Gastroesophageal sphincter (tissue), 4 donors: ENCODE results near the gene TCF7L2. TPM values are rescaled to one million over a fixed set of nuclear protein-coding genes. Genes with fewer than 3 reads are reported as not detected.
"Not testable (repeated sequence)": the region's sequence is repeated elsewhere in the genome, so short reads cannot be mapped to it uniquely, and the experiment has no call there.

ENCODE experiments used
- ATAC-seq: fragments of 150-250 bp; one replicate; pipeline ENCODE4 v1.9.1; 2016; ENCODE audit warnings: mild to moderate bottlenecking, moderate library complexity
- H3K27ac ChIP-seq, 4 donors: fragments of 200-600 bp; sonication (generic) in 3 of 4; 1 replicate in 3 of 4; 2 replicates in 1 of 4; pipeline ENCODE4 v1.5.1; 2016 to 2019
- H3K27me3 ChIP-seq: fragments of 200-600 bp; sonication (generic); one replicate; pipeline ENCODE4 v1.5.1; 2019
- H3K36me3 ChIP-seq, 2 donors: fragments of 200-600 bp; sonication (generic); one replicate each; pipeline ENCODE4 v1.5.1; 2019; ENCODE audit warnings: control low read depth in 1 of 2
- H3K4me1 ChIP-seq, 3 donors: fragments of 200-600 bp; sonication (generic); 1 replicate in 2 of 3; 2 replicates in 1 of 3; pipeline ENCODE4 v1.5.1; 2016 to 2019; ENCODE audit warnings: control low read depth in 2 of 3
- H3K4me3 ChIP-seq, 2 donors: fragments of 200-600 bp; sonication (generic); one replicate each; pipeline ENCODE4 v1.5.1; 2019; ENCODE audit warnings: mild to moderate bottlenecking in 1 of 2, moderate library complexity in 1 of 2
- H3K9me3 ChIP-seq, 3 donors: fragments of 200-600 bp; sonication (generic); one replicate each; pipeline ENCODE4 v1.5.1; 2017 to 2019; ENCODE audit warnings: control low read depth in 2 of 3
- EP300 ChIP-seq: sonication (generic); formaldehyde crosslinking; IDR thresholded peaks from one replicate; pipeline ENCODE4 v1.6.1; 2017; ENCODE audit warnings: antibody characterized with exemption, mild to moderate bottlenecking
- POLR2A ChIP-seq, 2 donors: fragments of 450-650 bp; IDR thresholded peaks; one replicate each; pipeline ENCODE4 v1.6.1; 2017; ENCODE audit warnings: antibody characterized with exemption in 2 of 2, mild to moderate bottlenecking in 2 of 2, moderate library complexity in 1 of 2
- POLR2AphosphoS5 ChIP-seq: sonication (generic); formaldehyde crosslinking; IDR thresholded peaks from one replicate; pipeline ENCODE4 v1.6.1; 2017; ENCODE audit warnings: antibody characterized with exemption
- WGBS, 2 donors: methylation state at CpG; one replicate each; pipeline ENCODE4 v1.1.5; 2018; ENCODE audit warnings: low coverage in 1 of 2; 5-methylcytosine and 5-hydroxymethylcytosine counted together
- total RNA-seq, 4 donors: library from RNA; depleted of rRNA; stranded (reverse); fragments of >200 nt; gene quantifications; one replicate each; pipeline ENCODE4 v1.1.0, GENCODE V29; 2016
- TF ChIP-seq, protein P1 (sequence below), 4 experiments: fragments of 200-600 bp in 2 of 4; fragments of 450-650 bp in 2 of 4; sonication (generic) in 1 of 4; IDR thresholded peaks; one replicate each; pipeline ENCODE4 v1.5.1; 2017 to 2019; ENCODE audit warnings: antibody characterized with exemption in 4 of 4, mild to moderate bottlenecking in 2 of 4, moderate library complexity in 2 of 4

TCF7L2 gene
- total RNA-seq, 4 donors from 2014 or later: 12.6 to 22.4 (median 20.2) TPM

DNA sequence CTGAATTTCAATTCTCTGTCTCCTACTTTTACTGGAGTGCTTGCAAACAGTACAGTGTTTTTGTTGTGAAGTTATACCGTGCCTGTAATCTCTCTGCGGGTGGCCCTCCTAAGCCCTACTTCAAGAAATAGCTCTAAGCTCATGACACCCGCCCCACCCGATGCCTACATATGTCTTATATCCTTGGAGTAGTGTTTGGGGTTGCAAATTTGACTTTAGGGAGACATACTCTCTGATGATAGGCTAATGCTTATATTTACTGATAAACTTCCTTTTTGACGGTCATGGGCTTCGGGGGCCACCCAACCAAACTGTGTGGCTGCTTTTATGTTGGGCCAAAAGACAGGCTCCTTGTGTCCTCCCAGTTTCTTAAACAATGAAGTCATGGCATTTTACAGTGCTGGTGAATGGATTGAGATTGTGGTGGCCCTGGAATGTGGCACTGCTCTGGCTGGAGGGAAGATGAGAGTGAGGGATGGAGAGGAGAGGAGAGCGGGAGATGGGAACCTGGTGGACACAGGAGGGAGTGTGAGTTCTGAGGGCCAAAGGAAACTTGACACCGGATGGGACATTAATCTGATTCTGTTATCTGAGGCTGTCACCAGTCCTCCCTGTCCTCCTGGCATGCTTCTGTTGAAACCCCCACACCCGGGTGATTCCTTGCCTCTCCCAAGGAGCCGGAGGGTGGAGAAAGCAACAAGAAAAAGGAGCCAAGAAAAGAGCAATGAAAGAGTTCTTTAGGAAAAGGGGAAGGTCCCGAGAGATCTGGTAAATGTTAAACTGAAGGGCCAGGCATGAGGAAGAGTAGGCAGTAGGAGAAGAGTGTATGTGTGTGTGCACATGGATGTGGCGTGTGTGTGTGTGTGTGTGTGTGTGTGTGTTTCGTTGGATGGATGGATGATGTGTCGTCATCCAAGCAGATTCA lies 113.3 kb downstream of the TCF7L2 start:
- no peaks in the 10 kb centered on the region for H3K27me3 ChIP-seq
- H3K27ac ChIP-seq: no peak overlapping the region
- 66 to 72% methylated on average over 13 to 14 of the region's 14 CpGs for WGBS, 2 donors
- H3K4me1 ChIP-seq: peaks cover 14 to 88% (median 29%) of the 10 kb centered on the region in 3 donors
- H3K4me3 ChIP-seq: no peak overlapping the region
- H3K36me3 ChIP-seq: no peaks in the 10 kb centered on the region
- no peak for TF ChIP-seq EP300
- no peak for TF ChIP-seq POLR2A (IDR thresholded peaks at IDR 0.05)
- TF ChIP-seq, protein P1, sequence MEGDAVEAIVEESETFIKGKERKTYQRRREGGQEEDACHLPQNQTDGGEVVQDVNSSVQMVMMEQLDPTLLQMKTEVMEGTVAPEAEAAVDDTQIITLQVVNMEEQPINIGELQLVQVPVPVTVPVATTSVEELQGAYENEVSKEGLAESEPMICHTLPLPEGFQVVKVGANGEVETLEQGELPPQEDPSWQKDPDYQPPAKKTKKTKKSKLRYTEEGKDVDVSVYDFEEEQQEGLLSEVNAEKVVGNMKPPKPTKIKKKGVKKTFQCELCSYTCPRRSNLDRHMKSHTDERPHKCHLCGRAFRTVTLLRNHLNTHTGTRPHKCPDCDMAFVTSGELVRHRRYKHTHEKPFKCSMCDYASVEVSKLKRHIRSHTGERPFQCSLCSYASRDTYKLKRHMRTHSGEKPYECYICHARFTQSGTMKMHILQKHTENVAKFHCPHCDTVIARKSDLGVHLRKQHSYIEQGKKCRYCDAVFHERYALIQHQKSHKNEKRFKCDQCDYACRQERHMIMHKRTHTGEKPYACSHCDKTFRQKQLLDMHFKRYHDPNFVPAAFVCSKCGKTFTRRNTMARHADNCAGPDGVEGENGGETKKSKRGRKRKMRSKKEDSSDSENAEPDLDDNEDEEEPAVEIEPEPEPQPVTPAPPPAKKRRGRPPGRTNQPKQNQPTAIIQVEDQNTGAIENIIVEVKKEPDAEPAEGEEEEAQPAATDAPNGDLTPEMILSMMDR (IDR thresholded peaks at IDR 0.05): no peak
- no peak for ATAC-seq
- no peaks in the 10 kb centered on the region for H3K9me3 ChIP-seq

DNA sequence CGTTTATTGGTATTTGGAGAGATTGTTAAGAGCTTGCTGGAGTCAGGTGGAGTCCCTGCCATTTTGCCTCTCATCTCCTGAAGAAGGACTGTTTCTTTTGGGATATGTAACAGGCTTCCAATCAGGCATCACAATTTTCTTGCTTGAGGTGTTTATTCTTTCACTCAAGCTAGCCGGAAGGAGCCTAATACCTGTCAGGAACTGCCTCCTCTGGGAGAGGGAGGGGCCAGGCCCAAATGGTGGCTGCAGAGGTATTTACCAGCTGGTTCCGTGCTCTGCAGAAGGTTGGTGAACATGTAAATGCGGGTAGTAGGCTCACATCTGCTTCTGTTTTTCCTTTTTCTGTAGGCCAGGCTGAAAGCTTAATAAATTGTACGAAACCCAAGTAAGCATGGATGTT lies 114.0 kb downstream of the TCF7L2 start:
- 90 to 95% methylated on average over 4 to 5 of the region's 5 CpGs for WGBS, 2 donors

DNA sequence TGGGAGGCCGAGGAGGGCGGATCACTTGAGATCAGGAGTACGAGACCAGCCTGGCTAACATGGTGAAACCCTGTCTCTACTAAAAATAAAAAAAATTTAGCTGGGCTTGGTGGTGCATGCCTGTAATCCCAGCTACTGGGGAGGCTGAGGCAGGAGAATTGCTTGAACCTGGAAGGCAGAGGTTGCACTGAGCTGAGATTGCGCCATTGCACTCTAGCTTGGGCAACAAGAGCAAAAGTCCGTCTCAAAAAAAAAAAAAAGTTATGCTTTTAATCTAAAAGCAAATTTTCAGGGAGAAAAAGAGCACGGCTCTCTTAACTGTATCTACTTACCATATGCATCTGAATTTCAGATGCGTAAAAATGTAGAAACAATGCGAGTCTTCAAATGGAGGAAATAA lies 116.1 kb downstream of the TCF7L2 start:
- not testable (repeated sequence) for H3K9me3 ChIP-seq, H3K4me3 ChIP-seq, H3K27me3 ChIP-seq, H3K27ac ChIP-seq, H3K36me3 ChIP-seq, ATAC-seq
- WGBS, 2 donors: 95 to 98% methylated on average over 7 to 8 of the region's 8 CpGs
- H3K4me1 ChIP-seq: peaks cover 0 to 76% (median 3%) of the 10 kb centered on the region in 3 donors

More for the DNA sequence above, 114.0 kb downstream of the TCF7L2 start:
- ATAC-seq: no peak
- Histone ChIP-seq H3K4me3 (no peak overlapping the region), H3K27ac (no peak overlapping the region), H3K9me3 (no peaks in the 10 kb centered on the region), H3K36me3 (peaks cover 0 to under 1% of the 10 kb centered on the region in 2 donors), H3K4me1 (peaks cover 10 to 88% (median 21%) of the 10 kb centered on the region in 3 donors), H3K27me3 (no peaks in the 10 kb centered on the region)
- TF ChIP-seq POLR2A (IDR thresholded peaks at IDR 0.05) (no peak), POLR2AphosphoS5 (no peak), EP300 (no peak)
- TF ChIP-seq, protein P1 (IDR thresholded peaks at IDR 0.05): no peak

DNA sequence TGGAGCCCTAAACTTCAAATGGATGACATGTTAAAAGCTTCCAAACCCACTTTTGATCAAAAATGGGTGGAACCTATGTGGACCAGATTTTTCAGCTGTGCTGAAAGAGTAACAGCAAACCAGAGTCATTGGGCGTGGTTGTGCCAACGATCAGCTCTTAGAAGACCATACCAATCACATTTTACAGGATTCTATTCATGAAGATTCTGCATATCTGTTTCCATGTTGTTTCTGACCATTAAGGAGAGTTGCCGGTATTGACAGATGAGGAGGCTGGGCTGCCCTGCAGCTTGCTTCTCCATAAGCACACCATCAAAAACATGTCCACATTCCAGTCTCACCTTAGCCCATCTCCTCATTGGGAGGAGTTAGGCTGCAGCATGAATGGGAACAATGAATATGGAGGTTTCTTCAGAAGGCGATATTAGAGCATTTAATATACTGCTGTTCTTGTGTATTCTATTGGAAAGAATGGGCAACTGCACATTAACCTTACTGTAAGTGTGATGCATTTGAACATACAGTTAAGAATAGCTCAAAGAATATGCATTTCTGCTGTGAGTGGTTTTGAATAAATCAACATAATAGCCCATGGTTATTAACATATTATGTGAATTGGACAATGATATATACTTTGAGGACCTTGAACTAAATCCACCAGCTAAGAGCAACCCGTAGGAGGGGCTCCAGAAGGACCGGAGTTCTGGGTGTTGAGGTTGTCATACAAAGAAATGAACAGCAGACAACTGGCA lies 116.7 kb downstream of the TCF7L2 start:
- TF ChIP-seq POLR2AphosphoS5 (no peak), POLR2A (IDR thresholded peaks at IDR 0.05) (no peak), EP300 (no peak)
- TF ChIP-seq, protein P1 (IDR thresholded peaks at IDR 0.05): no peak
- Histone ChIP-seq H3K36me3 (peaks cover 0 to 9% of the 10 kb centered on the region in 2 donors), H3K27ac (no peak overlapping the region), H3K4me1 (peaks cover 0 to 76% (median 4%) of the 10 kb centered on the region in 3 donors), H3K4me3 (no peak overlapping the region), H3K27me3 (no peaks in the 10 kb centered on the region), H3K9me3 (no peaks in the 10 kb centered on the region)
- WGBS, 2 donors: 72 to 85% methylated on average over 4 to 6 of the region's 6 CpGs
- no peak for ATAC-seq

DNA sequence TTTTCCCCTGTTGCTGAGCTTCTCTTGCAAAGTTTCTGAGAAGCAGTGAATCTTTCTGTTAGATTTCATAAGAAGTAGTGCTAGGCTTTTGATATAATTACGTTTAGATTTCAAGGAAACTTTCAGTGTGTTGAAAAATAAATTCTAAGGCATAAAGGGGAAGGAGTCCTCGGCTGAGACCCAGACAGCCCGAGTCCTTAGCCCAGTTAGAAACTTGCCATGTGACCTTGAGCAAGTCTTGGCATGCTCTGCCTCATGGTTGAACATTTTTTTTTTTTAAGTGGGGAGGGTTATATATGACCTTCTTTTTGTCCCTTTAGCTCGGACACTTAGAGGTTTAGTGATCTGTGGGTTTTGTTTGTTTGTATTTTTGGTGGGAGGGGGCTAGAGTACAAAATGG lies 117.5 kb downstream of the TCF7L2 start:
- Histone ChIP-seq H3K4me3 (no peak overlapping the region), H3K9me3 (no peaks in the 10 kb centered on the region), H3K4me1 (peaks cover 0 to 80% (median 5%) of the 10 kb centered on the region in 3 donors), H3K36me3 (peaks cover 0 to 9% of the 10 kb centered on the region in 2 donors), H3K27me3 (no peaks in the 10 kb centered on the region), H3K27ac (no peak overlapping the region)
- ATAC-seq: no peak
- TF ChIP-seq, protein P1 (IDR thresholded peaks at IDR 0.05): no peak
- TF ChIP-seq EP300 (no peak), POLR2A (IDR thresholded peaks at IDR 0.05) (no peak), POLR2AphosphoS5 (no peak)
- WGBS, 2 donors: 36 to 46% methylated on average over 3 to 4 of the region's 4 CpGs
